HCT116 (cell line): ENCODE measurements around the gene CCDC187. TPM values are rescaled to one million over a fixed set of nuclear protein-coding genes. Genes with fewer than 3 reads are reported as not detected.

Experiments
- ATAC-seq: fragments of 200-7000 bp; cut with Tn5 transposase; 2 replicates; pipeline ENCODE4 v1.9.1; 2020; ENCODE audit warnings: mild to moderate bottlenecking, moderate library complexity
- BruUV-seq: library from RNA; stranded (reverse); fragments of 400-500 nt; replicated peaks from 2 replicates; lab custom pipeline; 2021; lab: Mats Ljungman, UMichigan
- CTCF ChIA-PET: fragments of 300-600 bp; sonication (Branson Sonifier 250); formaldehyde crosslinking; loops from one replicate; lab custom pipeline; 2021; ENCODE audit warnings: antibody characterized with exemption; lab: Charles Lee
- POLR2A ChIA-PET: fragments of 300-600, 350-600 bp; sonication (Branson Sonifier 250); formaldehyde crosslinking; loops from one replicate; lab custom pipeline; 2021; ENCODE audit warnings: antibody characterized with exemption; lab: Charles Lee
- RAD21 ChIA-PET, 2 experiments: fragments of 300-600 bp; sonication (Branson Sonifier 250); formaldehyde crosslinking; loops; one replicate each; lab custom pipeline; 2023; ENCODE audit warnings: low total read pairs in 2 of 2; ENCODE audit not compliant: uncharacterized antibody in 2 of 2, unreplicated experiment in 2 of 2, low non-redundant PET in 1 of 2; lab: Charles Lee
- DNase-seq: peaks from one replicate; pipeline ENCODE4 v3.0.0-alpha.2; 2010; ENCODE audit warnings: low read depth, low spot score
- H2AFZ ChIP-seq: fragments of 200-600 bp; shearing (Covaris generic), sonication (generic); 2 replicates; pipeline ENCODE4 v1.6.1; 2017; ENCODE audit warnings: low read depth, mixed run types, mixed read lengths, antibody characterized with exemption, low read length; ENCODE audit not compliant: poor library complexity, severe bottlenecking
- H3K27ac ChIP-seq: 2 replicates; pipeline ENCODE4 v1.5.1; 2012; ENCODE audit warnings: low read depth, low read length
- H3K27me3 ChIP-seq: fragments of 200-600 bp; sonication (generic); 2 replicates; pipeline ENCODE4 v1.6.1; 2016; ENCODE audit warnings: mixed run types, low read length, mixed read lengths; ENCODE audit not compliant: insufficient read depth
- H3K36me3 ChIP-seq, 2 experiments: fragments of 200-500 bp in 1 of 2; fragments of 200-600 bp in 1 of 2; sonication (Bioruptor generic) in 1 of 2; sonication (generic) in 1 of 2; 2 replicates each; pipeline versions ENCODE4 v1.5.1 to v1.6.1; 2014 to 2016; ENCODE audit warnings: low read length in 2 of 2, inconsistent platforms in 1 of 2, mixed read lengths in 1 of 2, mixed run types in 1 of 2; ENCODE audit not compliant: insufficient read depth in 2 of 2, control insufficient read depth in 1 of 2
- H3K4me1 ChIP-seq, 2 experiments: fragments of 200-600 bp in 1 of 2; sonication (generic) in 1 of 2; 2 replicates each; pipeline versions ENCODE4 v1.5.1 to v1.6.1; 2012 to 2017; ENCODE audit warnings: low read length in 2 of 2, inconsistent platforms in 1 of 2, mild to moderate bottlenecking in 1 of 2, mixed read lengths in 1 of 2, mixed run types in 1 of 2, moderate library complexity in 1 of 2; ENCODE audit not compliant: insufficient read depth in 2 of 2, control insufficient read depth in 1 of 2
- H3K4me2 ChIP-seq: fragments of 200-600 bp; sonication (generic); 2 replicates; pipeline ENCODE4 v1.6.1; 2017; ENCODE audit warnings: mixed run types, low read length, mixed read lengths
- H3K4me3 ChIP-seq, 2 experiments: fragments of 200-600 bp in 1 of 2; sonication (generic) in 1 of 2; replicated peaks in 1 of 2; 2 replicates each; pipeline ENCODE4 v1.5.1; 2011 to 2016; ENCODE audit warnings: low read length in 2 of 2, control low read depth in 1 of 2, low read depth in 1 of 2, mild to moderate bottlenecking in 1 of 2, mixed read lengths in 1 of 2, mixed run types in 1 of 2
- H3K79me2 ChIP-seq: fragments of 200-600 bp; sonication (generic); 2 replicates; pipeline ENCODE4 v1.6.1; 2017; ENCODE audit warnings: mild to moderate bottlenecking, mixed run types, low read length, moderate library complexity, mixed read lengths; ENCODE audit not compliant: insufficient read depth
- H3K9ac ChIP-seq: fragments of 200-600 bp; sonication (generic); 2 replicates; pipeline ENCODE4 v1.6.1; 2016; ENCODE audit warnings: low read length, mixed read lengths
- H3K9me2 ChIP-seq: fragments of 200-600 bp; sonication (generic), shearing (Covaris generic); 2 replicates; pipeline ENCODE4 v1.6.1; 2017; ENCODE audit warnings: mixed run types, mild to moderate bottlenecking, moderate library complexity; ENCODE audit not compliant: insufficient read depth
- H3K9me3 ChIP-seq, 2 experiments: fragments of 200-500 bp in 1 of 2; fragments of 200-600 bp in 1 of 2; sonication (Bioruptor generic) in 1 of 2; sonication (generic) in 1 of 2; 2 replicates each; pipeline ENCODE4 v1.6.1; 2014 to 2017; ENCODE audit warnings: low read length in 2 of 2, mixed read lengths in 2 of 2, inconsistent platforms in 1 of 2, low read depth in 1 of 2, mild to moderate bottlenecking in 1 of 2, mixed run types in 1 of 2, moderate library complexity in 1 of 2; ENCODE audit not compliant: control insufficient read depth in 1 of 2, insufficient read depth in 1 of 2
- H4K20me1 ChIP-seq: fragments of 200-600 bp; sonication (generic), shearing (Covaris generic); 2 replicates; pipeline ENCODE4 v1.6.1; 2017; ENCODE audit warnings: mixed run types, mild to moderate bottlenecking, moderate library complexity; ENCODE audit not compliant: insufficient read depth
- ATF3 ChIP-seq: IDR thresholded peaks from 2 replicates; pipeline ENCODE4 v1.6.1; 2012
- EZH2phosphoT487 ChIP-seq: fragments of 200-600 bp; IDR thresholded peaks from 2 replicates; pipeline ENCODE4 v1.6.1; 2018; ENCODE audit warnings: antibody characterized with exemption, borderline replicate concordance
- FOSL1 ChIP-seq: IDR thresholded peaks from 2 replicates; pipeline ENCODE4 v1.6.1; 2012; ENCODE audit warnings: low read depth
- JUND ChIP-seq: IDR thresholded peaks from 2 replicates; pipeline ENCODE4 v1.6.1; 2012
- POLR2AphosphoS5 ChIP-seq: IDR thresholded peaks from 2 replicates; pipeline ENCODE4 v1.6.1; 2011; ENCODE audit warnings: mild to moderate bottlenecking, low read depth, low read length, moderate library complexity
- REST ChIP-seq: IDR thresholded peaks from 2 replicates; pipeline ENCODE4 v1.6.1; 2012; ENCODE audit warnings: low read depth
- SIN3A ChIP-seq: IDR thresholded peaks from 2 replicates; pipeline ENCODE4 v1.6.1; 2012; ENCODE audit warnings: low read depth
- SP1 ChIP-seq: IDR thresholded peaks from 2 replicates; pipeline ENCODE4 v1.6.1; 2012; ENCODE audit warnings: low read depth
- SRF ChIP-seq: IDR thresholded peaks from 2 replicates; pipeline ENCODE4 v1.6.1; 2012; ENCODE audit warnings: low read depth
- YY1 ChIP-seq: IDR thresholded peaks from 2 replicates; pipeline ENCODE4 v1.6.1; 2011; ENCODE audit warnings: low read length, low read depth, moderate library complexity, mild to moderate bottlenecking; ENCODE audit not compliant: insufficient replicate concordance; ENCODE audit errors: extremely low read depth
- ZBTB33 ChIP-seq: IDR thresholded peaks from 2 replicates; pipeline ENCODE4 v1.6.1; 2011; ENCODE audit warnings: mild to moderate bottlenecking, low read length, moderate library complexity; ENCODE audit not compliant: insufficient replicate concordance; ENCODE audit errors: extremely low read depth
- ZNF274 ChIP-seq: fragments of 200-500 bp; sonication (Bioruptor generic); IDR thresholded peaks from 2 replicates; pipeline ENCODE4 v1.6.1; 2014; ENCODE audit warnings: mild to moderate bottlenecking, low read depth, low read length, inconsistent platforms
- intact Hi-C: fragments of 100-400 bp; cut with micrococcal nuclease; formaldehyde crosslinking; loops from 2 replicates; pipeline ENCODE4 v1.10.0; 2022
- total RNA-seq: library from RNA; stranded (reverse); gene quantifications from one replicate; pipeline ENCODE4 v1.2.1, GENCODE V29; 2021; ENCODE audit not compliant: unreplicated experiment

Gene CCDC187
- total RNA-seq, 1 experiment from 2014 or later = 4.6 TPM

- no peaks in the 10 kb centered on the region for H4K20me1 ChIP-seq
- peaks cover 13 to 19% of the 10 kb centered on the region in 2 experiments for H3K4me1 ChIP-seq
- H3K36me3 ChIP-seq = no peaks in the 10 kb centered on the region
- TSS peak; percentile 38 for BruUV-seq
- ATAC-seq (no peak), DNase-seq (no peak)
- H3K27me3 ChIP-seq = no peaks in the 10 kb centered on the region
- H3K27ac ChIP-seq = peak overlapping the region; percentile 13; the same call in 1 of the 2 replicates
- no peak for TF ChIP-seq SP1
- no peak for TF ChIP-seq ZNF274
- no peak for TF ChIP-seq SIN3A
- TF ChIP-seq POLR2AphosphoS5 = no peak
- no peak for TF ChIP-seq JUND
- no peak for TF ChIP-seq REST
- TF ChIP-seq SRF = no peak
- TF ChIP-seq ZBTB33 = no peak
- no peak for TF ChIP-seq ATF3
- TF ChIP-seq YY1 = no peak
- no peak for TF ChIP-seq FOSL1
- TF ChIP-seq EZH2phosphoT487 = no peak
- RAD21 ChIA-PET = no interaction called here
- no peak overlapping the region for H2AFZ ChIP-seq
- H3K79me2 ChIP-seq = no peaks in the 10 kb centered on the region
- no peak overlapping the region for H3K9ac ChIP-seq
- H3K4me2 ChIP-seq = no peak overlapping the region
- POLR2A ChIA-PET = no interaction called here
- no peaks in the 10 kb centered on the region for H3K9me2 ChIP-seq
- CTCF ChIA-PET = no interaction called here
- peaks cover 0 to 5% of the 10 kb centered on the region in 2 experiments; a peak in 2 of 4 replicates for H3K9me3 ChIP-seq
- H3K4me3 ChIP-seq = no peak overlapping the region
- intact Hi-C loops = no loop called here
These were observed 5.4 kb upstream of the CCDC187 start for GRCh38 chr9:136309101-136309801.
